Activated T-helper 1 cell treated with anti-CD3 and anti-CD28 coated beads, Interleukin-12 subunit alpha, Interleukin-12 subunit beta, Interleukin-2, Interleukin-4 antibody, amounts not matched to agents 30 ng/mL and 10 ng/mL and 1 ng/mL, durations not matched to agents 14 hours and 24 hours and 36 hours (primary cell): ENCODE data around the gene TVP23A. TPM values are rescaled to one million over a fixed set of nuclear protein-coding genes. Genes with fewer than 3 reads are reported as not detected.

Experiments
- DNase-seq: peaks from one replicate; pipeline ENCODE4 v3.0.0; 2021; ENCODE audit warnings: low spot score
- H3K27ac Mint-ChIP-seq: one replicate; pipeline ENCODE4 v1.8.0; 2021; ENCODE audit warnings: mild to moderate bottlenecking, mixed read lengths
- H3K27me3 Mint-ChIP-seq: one replicate; pipeline ENCODE4 v1.8.0; 2022; ENCODE audit warnings: mild to moderate bottlenecking, moderate library complexity, mixed read lengths; ENCODE audit not compliant: insufficient read depth
- H3K36me3 Mint-ChIP-seq: one replicate; pipeline ENCODE4 v1.8.0; 2021; ENCODE audit warnings: low read depth, mixed read lengths
- H3K4me1 Mint-ChIP-seq: one replicate; pipeline ENCODE4 v1.8.0; 2021; ENCODE audit warnings: low read depth, mixed read lengths
- H3K4me3 Mint-ChIP-seq: one replicate; pipeline ENCODE4 v1.8.0; 2021; ENCODE audit warnings: mild to moderate bottlenecking, moderate library complexity, mixed read lengths
- H3K9me3 Mint-ChIP-seq: one replicate; pipeline ENCODE4 v1.8.0; 2021; ENCODE audit warnings: mixed read lengths
- intact Hi-C: fragments of 100-400 bp; cut with micrococcal nuclease; formaldehyde crosslinking; loops from one replicate; pipeline ENCODE4 v1.15.1; 2024
- total RNA-seq: library from RNA; stranded (reverse); gene quantifications from 2 replicates; pipeline ENCODE4 v1.2.3, GENCODE V29; 2022

TVP23A gene
- total RNA-seq, 1 donor from 2014 or later = not detected

DNA sequence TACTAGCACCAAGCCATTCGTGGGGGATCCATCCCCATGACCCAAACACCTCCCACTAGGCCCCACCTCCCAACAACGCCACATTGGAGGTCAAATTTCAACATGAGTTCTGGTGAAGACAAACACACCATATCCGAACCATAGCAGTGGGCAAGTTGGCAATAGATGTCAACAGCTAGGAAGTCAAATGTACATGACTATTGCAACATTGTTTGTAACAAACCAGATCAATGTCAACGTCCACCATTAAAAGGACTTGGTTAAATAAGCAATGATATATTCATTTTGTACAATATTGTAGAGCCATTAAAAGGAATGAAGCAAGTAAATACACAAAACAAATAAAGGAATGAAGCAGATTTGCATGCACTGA, 31.9 kb upstream of the TVP23A start:
- intact Hi-C loops = no loop called here
- Mint-ChIP-seq H3K36me3 (no peaks in the 10 kb centered on the region), H3K27me3 (peaks cover 6% of the 10 kb centered on the region), H3K27ac (no peak overlapping the region), H3K4me1 (peaks cover 21% of the 10 kb centered on the region), H3K4me3 (no peak overlapping the region), H3K9me3 (no peaks in the 10 kb centered on the region)
- DNase-seq = no peak

DNA sequence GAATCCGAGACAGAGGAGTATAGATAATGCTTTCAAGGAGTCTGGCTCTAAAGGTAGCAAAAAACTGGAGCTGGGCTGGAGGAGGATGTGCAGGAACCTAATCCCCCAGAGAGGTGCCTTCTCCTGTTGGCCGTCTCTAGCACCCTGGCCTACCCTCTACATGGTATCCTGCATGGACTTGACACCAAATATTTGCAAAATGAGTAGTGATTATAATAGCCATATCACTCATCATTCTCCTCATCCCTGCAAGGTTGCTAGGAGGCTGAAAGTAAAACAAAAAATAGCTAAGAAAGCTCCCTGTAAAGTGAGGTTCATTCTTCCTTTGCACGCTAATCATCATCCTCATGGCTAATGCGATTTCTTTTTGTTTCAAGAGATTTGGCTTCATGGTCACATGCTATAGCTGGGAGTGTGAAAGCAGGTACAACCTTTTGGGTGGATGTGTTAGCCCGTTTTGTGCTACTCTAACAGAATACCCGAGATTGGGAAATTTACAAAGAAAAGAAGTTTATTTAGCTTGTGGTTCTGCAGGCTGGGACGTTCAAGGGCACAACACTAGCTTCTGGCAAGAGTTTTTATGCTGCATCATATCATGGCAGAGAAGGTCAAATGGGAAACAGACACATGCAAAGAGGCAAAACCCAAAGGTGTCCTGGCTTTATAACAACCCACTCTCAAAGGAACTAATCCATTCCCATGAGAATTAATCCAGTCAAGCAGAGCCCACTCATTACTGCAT, 31.3 kb upstream of the TVP23A start:
- intact Hi-C loops = no loop called here
- Mint-ChIP-seq H3K9me3 (no peaks in the 10 kb centered on the region), H3K27ac (no peak overlapping the region), H3K27me3 (peaks cover 6% of the 10 kb centered on the region), H3K4me1 (peaks cover 21% of the 10 kb centered on the region), H3K36me3 (no peaks in the 10 kb centered on the region), H3K4me3 (no peak overlapping the region)
- no peak for DNase-seq

DNA sequence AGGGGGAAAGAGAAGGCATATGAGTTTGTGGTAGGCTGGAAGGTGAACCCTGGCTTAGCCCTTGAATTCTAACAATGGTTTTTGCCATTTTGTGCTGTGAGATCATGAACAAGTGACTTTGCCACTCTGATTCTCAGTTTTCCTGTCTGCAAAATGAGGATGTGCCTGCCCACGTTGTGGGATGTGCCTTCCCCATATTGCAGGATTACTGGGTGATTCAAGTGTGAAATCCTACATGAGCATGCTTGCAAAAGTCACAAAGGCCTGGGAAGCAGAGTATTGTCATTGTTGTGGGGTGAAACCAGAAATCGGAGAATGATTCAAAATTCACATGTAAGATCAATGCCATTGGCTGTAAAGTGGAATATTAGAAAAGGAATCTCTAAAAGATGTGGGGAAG, 28.6 kb upstream of the TVP23A start:
- H3K27me3 Mint-ChIP-seq = peaks cover 11% of the 10 kb centered on the region

GRCh38 chr16:10846213-10846998, 27.8 kb upstream of the TVP23A start:
- Mint-ChIP-seq H3K4me3 (no peak overlapping the region), H3K27ac (no peak overlapping the region), H3K9me3 (no peaks in the 10 kb centered on the region), H3K4me1 (peaks cover 7% of the 10 kb centered on the region), H3K27me3 (peaks cover 15% of the 10 kb centered on the region), H3K36me3 (no peaks in the 10 kb centered on the region)
- DNase-seq = no peak
- intact Hi-C loops = no loop called here

More for the DNA sequence above, 28.6 kb upstream of the TVP23A start:
- Mint-ChIP-seq H3K4me1 (peaks cover 10% of the 10 kb centered on the region), H3K36me3 (no peaks in the 10 kb centered on the region), H3K4me3 (no peak overlapping the region), H3K27ac (no peak overlapping the region), H3K9me3 (no peaks in the 10 kb centered on the region)
- DNase-seq = no peak
- intact Hi-C loops = no loop called here

GRCh38 chr16:10840703-10841102, 22.1 kb upstream of the TVP23A start:
- Mint-ChIP-seq H3K9me3 (peaks cover 3% of the 10 kb centered on the region), H3K36me3 (no peaks in the 10 kb centered on the region), H3K27ac (no peak overlapping the region), H3K4me3 (no peak overlapping the region), H3K4me1 (peaks cover 2% of the 10 kb centered on the region), H3K27me3 (peaks cover 16% of the 10 kb centered on the region)
- intact Hi-C loops = no loop called here
- no peak for DNase-seq

DNA sequence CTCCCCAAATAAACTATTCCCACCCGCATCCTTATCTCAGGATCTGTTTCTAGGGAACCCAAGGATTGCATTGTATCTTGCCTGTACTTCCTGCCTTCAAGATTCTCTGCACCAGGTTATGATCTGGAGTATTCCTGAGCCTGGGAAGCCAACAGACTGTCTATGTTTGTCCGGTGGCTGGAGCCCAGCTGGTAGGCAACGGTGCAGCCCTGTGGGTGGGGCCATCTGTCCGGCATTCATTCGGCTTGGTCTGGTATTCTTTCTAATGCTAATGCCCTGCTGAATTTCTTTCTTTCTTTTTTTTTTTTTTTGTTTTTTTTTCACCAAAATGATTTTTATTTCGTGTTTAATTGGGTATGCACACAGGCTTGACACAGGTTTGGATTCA, 20.7 kb upstream of the TVP23A start:
- H3K4me1 Mint-ChIP-seq = peaks cover 16% of the 10 kb centered on the region
- intact Hi-C loops = no loop called here

GRCh38 chr16:10838621-10839278, 20.2 kb upstream of the TVP23A start:
- H3K4me3 Mint-ChIP-seq = no peak overlapping the region
- no peak overlapping the region for H3K27ac Mint-ChIP-seq
- DNase-seq = no peak
- intact Hi-C loops = no loop called here
- peaks cover 15% of the 10 kb centered on the region for H3K27me3 Mint-ChIP-seq
- peaks cover 18% of the 10 kb centered on the region for H3K4me1 Mint-ChIP-seq
- H3K9me3 Mint-ChIP-seq = peaks cover 10% of the 10 kb centered on the region
- no peaks in the 10 kb centered on the region for H3K36me3 Mint-ChIP-seq

More for the DNA sequence above, 20.7 kb upstream of the TVP23A start:
- H3K9me3 Mint-ChIP-seq = peaks cover 9% of the 10 kb centered on the region
- no peaks in the 10 kb centered on the region for H3K36me3 Mint-ChIP-seq
- no peak for DNase-seq
- peaks cover 13% of the 10 kb centered on the region for H3K27me3 Mint-ChIP-seq
- no peak overlapping the region for H3K27ac Mint-ChIP-seq
- H3K4me3 Mint-ChIP-seq = no peak overlapping the region

DNA sequence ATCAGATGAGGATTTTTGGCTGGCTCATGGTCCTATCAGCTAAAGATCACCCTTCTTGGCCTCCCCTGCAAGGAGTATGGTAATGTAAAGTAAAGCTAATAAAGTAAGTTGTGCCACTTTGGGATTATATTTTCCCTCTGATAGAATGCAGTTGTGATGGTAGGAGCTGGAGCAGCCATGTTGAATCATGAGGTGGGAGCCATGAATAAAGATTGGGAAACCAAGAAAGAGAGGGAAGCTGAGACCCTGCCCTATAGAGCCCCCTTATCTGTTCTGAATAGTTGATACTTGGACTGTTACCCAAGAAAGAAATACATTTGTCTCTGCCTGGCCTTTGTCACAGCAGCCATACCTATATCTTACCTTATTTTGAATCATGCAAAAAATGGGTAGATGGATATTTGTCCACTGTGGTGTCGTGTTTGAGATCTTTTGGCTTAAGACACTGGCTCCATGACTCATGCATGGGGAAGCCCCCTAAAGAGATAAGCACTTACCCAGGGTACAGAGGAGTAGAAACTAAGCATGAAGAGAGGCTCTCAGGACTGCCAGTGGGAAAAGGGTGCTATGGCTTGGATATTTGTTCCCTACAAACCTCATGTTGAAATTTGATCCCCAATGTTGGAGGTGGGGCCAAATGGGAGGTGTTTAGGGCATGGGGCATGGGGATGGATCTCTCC, 17.7 kb upstream of the TVP23A start:
- Mint-ChIP-seq H3K9me3 (peaks cover 10% of the 10 kb centered on the region), H3K27ac (no peak overlapping the region), H3K27me3 (peaks cover 10% of the 10 kb centered on the region), H3K4me3 (no peak overlapping the region), H3K4me1 (peaks cover 18% of the 10 kb centered on the region), H3K36me3 (no peaks in the 10 kb centered on the region)
- no peak for DNase-seq
- intact Hi-C loops = no loop called here

DNA sequence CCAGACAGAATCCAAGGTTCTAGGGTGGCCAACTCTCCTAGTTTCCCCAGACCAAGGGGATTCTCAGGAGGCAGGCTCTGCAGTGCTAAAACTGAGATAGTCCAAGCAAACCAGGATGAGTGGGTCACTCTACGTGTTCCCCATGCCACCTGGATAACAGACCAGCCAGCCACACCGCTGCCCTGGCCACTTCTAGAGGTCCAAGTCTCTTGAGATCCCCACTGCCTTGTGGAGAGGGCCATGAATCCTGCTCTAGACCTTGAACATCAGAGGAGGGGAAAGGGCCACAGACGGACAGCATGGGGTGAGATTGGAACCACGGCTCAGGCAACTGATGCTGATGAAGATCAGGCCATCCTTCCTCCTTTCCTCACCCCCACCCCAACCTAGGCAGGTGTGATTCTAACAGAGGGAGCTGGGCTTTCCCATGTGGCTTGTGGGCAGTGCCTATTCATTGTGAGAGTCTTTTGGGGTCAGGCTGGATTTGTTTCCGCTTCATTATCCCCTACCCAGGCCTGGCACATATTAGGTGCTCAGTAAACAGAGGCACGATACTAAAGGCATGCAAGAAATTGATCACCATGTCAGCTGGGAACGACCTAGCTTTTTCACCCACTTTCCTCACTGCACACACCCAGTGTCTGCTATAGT, 16.8 kb upstream of the TVP23A start:
- Mint-ChIP-seq H3K27me3 (peaks cover 4% of the 10 kb centered on the region), H3K4me1 (peaks cover 18% of the 10 kb centered on the region), H3K9me3 (peaks cover 10% of the 10 kb centered on the region), H3K4me3 (no peak overlapping the region), H3K36me3 (no peaks in the 10 kb centered on the region), H3K27ac (no peak overlapping the region)
- DNase-seq = peak; percentile 22
- intact Hi-C loops = loop anchor here (1.0 kb wide), 1 partner anchor 40 kb away; no protein-coding TSS in a partner anchor

- intact Hi-C loops = loop anchor here (1.0 kb wide), 1 partner anchor 41 kb away; no protein-coding TSS in a partner anchor
- H3K27me3 Mint-ChIP-seq = peaks cover 4% of the 10 kb centered on the region
- H3K36me3 Mint-ChIP-seq = no peaks in the 10 kb centered on the region
- H3K4me3 Mint-ChIP-seq = no peak overlapping the region
- peaks cover 18% of the 10 kb centered on the region for H3K4me1 Mint-ChIP-seq
- H3K27ac Mint-ChIP-seq = no peak overlapping the region
- DNase-seq = no peak
- H3K9me3 Mint-ChIP-seq = peaks cover 10% of the 10 kb centered on the region
These were observed 16.2 kb upstream of the TVP23A start for GRCh38 chr16:10834766-10835165.

DNA sequence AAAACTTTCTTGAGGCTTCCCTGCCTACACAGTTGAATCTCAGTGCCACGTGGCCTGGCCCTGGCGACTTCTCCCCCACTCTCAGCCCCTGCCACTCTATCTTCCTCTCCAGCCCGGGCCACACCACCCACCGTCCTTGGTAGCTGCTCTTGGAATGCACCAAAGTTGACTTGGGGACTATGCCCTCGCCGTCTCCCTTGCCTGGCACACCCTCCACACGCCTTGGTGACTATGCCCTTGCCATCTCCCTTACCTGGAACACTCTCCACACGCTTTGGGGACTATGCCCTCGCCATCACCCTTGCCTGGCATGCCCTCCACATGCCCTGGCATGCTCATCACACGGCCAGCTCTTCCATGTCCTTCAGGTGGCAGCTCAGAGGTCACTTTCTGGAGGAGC, 15.5 kb upstream of the TVP23A start:
- no peak for DNase-seq
- intact Hi-C loops = no loop called here
- Mint-ChIP-seq H3K36me3 (no peaks in the 10 kb centered on the region), H3K4me3 (peak overlapping the region; percentile 5), H3K27ac (no peak overlapping the region), H3K9me3 (peaks cover 10% of the 10 kb centered on the region), H3K27me3 (peaks cover 4% of the 10 kb centered on the region), H3K4me1 (peaks cover 18% of the 10 kb centered on the region)

- Mint-ChIP-seq H3K4me1 (peaks cover 18% of the 10 kb centered on the region), H3K36me3 (no peaks in the 10 kb centered on the region), H3K27me3 (peaks cover 6% of the 10 kb centered on the region), H3K4me3 (no peak overlapping the region), H3K27ac (no peak overlapping the region), H3K9me3 (peaks cover 10% of the 10 kb centered on the region)
- intact Hi-C loops = no loop called here
- DNase-seq = no peak
These were observed 14.7 kb upstream of the TVP23A start for GRCh38 chr16:10833271-10833670.
